Neural cell (in vitro differentiated cells): ENCODE results near the gene KMT5B. TPM values are rescaled to one million over a fixed set of nuclear protein-coding genes. Genes with fewer than 3 reads are reported as not detected.

ENCODE experiments used
- H2AFZ ChIP-seq: fragments of 200-600, 300-800 bp; sonication (generic), shearing (Covaris generic); 2 replicates; pipeline ENCODE4 v1.6.0; 2014; ENCODE audit warnings: low read depth, mild to moderate bottlenecking, antibody characterized with exemption, low read length, moderate library complexity
- H3F3A ChIP-seq: fragments of 200-600 bp; shearing (Covaris generic); 2 replicates; pipeline ENCODE4 v1.6.1; 2016; ENCODE audit warnings: mild to moderate bottlenecking, moderate library complexity, mixed read lengths, antibody characterized with exemption, low read length; ENCODE audit not compliant: insufficient read depth, poor library complexity, severe bottlenecking
- H3K27ac ChIP-seq: fragments of 200-600, 300-800 bp; sonication (generic), shearing (Covaris generic); 2 replicates; pipeline ENCODE4 v1.5.1; 2014; ENCODE audit warnings: mild to moderate bottlenecking, low read length, moderate library complexity
- H3K27me3 ChIP-seq: fragments of 300-800, 200-600 bp; sonication (generic), shearing (Covaris generic); 2 replicates; pipeline ENCODE4 v1.6.0; 2014; ENCODE audit warnings: mild to moderate bottlenecking, low read depth, low read length, moderate library complexity; ENCODE audit not compliant: insufficient read depth
- H3K36me3 ChIP-seq: fragments of 300-800, 200-600 bp; sonication (generic), shearing (Covaris generic); 2 replicates; pipeline ENCODE4 v1.5.1; 2014; ENCODE audit warnings: mild to moderate bottlenecking, antibody characterized with exemption, low read length, moderate library complexity; ENCODE audit not compliant: insufficient read depth
- H3K4me2 ChIP-seq: fragments of 300-800, 200-600 bp; sonication (generic), shearing (Covaris generic); 2 replicates; pipeline ENCODE4 v1.6.0; 2014; ENCODE audit warnings: mild to moderate bottlenecking, low read length
- H3K4me3 ChIP-seq: fragments of 300-800, 200-600 bp; sonication (generic), shearing (Covaris generic); 2 replicates; pipeline ENCODE4 v1.5.1; 2014; ENCODE audit warnings: mild to moderate bottlenecking, low read length, moderate library complexity
- H3K79me2 ChIP-seq: fragments of 200-600 bp; shearing (Covaris generic); replicated peaks from 2 replicates; pipeline ENCODE4 v1.6.0; 2014; ENCODE audit warnings: mild to moderate bottlenecking, low read length, moderate library complexity; ENCODE audit not compliant: insufficient read depth
- H3K9ac ChIP-seq: fragments of 300-800, 200-600 bp; sonication (generic), shearing (Covaris generic); 2 replicates; pipeline ENCODE4 v1.6.1; 2016; ENCODE audit warnings: mild to moderate bottlenecking, low read length, mixed read lengths
- H3K9me2 ChIP-seq: fragments of 200-600 bp; shearing (Covaris generic); 2 replicates; pipeline ENCODE4 v1.6.1; 2016; ENCODE audit warnings: mild to moderate bottlenecking, low read length, mixed read lengths; ENCODE audit not compliant: insufficient read depth
- H3K9me3 ChIP-seq: fragments of 200-600, 300-800 bp; sonication (generic), shearing (Covaris generic); 2 replicates; pipeline ENCODE4 v1.6.1; 2016; ENCODE audit warnings: mild to moderate bottlenecking, mixed run types, low read length, moderate library complexity, mixed read lengths
- H4K20me1 ChIP-seq: fragments of 200-600 bp; shearing (Covaris generic); 2 replicates; pipeline ENCODE4 v1.6.1; 2016; ENCODE audit warnings: mild to moderate bottlenecking, mixed run types; ENCODE audit not compliant: insufficient read depth
- EP300 ChIP-seq: fragments of 450-650 bp; conservative IDR thresholded peaks from 2 replicates; pipeline ENCODE4 v1.6.1; 2014; ENCODE audit warnings: antibody characterized with exemption, mild to moderate bottlenecking, moderate library complexity; ENCODE audit not compliant: poor library complexity, severe bottlenecking
- EZH2 ChIP-seq: fragments of 200-600, 300-800 bp; shearing (Covaris generic), sonication (generic); IDR thresholded peaks from 2 replicates; pipeline ENCODE4 v1.6.1; 2014; ENCODE audit warnings: antibody characterized with exemption, low read length, borderline replicate concordance, mild to moderate bottlenecking; ENCODE audit not compliant: insufficient read depth, poor library complexity, severe bottlenecking
- MXI1 ChIP-seq: fragments of 450-650 bp; conservative IDR thresholded peaks from 2 replicates; pipeline ENCODE4 v1.6.1; 2014; ENCODE audit warnings: antibody characterized with exemption, mild to moderate bottlenecking; ENCODE audit not compliant: poor library complexity, severe bottlenecking
- POLR2AphosphoS5 ChIP-seq: IDR thresholded peaks from 2 replicates; pipeline ENCODE4 v1.6.1; 2012
- RAD21 ChIP-seq: fragments of 450-650 bp; conservative IDR thresholded peaks from 2 replicates; pipeline ENCODE4 v1.6.1; 2014; ENCODE audit warnings: antibody characterized with exemption, mild to moderate bottlenecking, moderate library complexity
- REST ChIP-seq: IDR thresholded peaks from 2 replicates; pipeline ENCODE4 v1.6.1; 2012; ENCODE audit warnings: borderline replicate concordance
- SMC3 ChIP-seq: fragments of 450-650 bp; conservative IDR thresholded peaks from 2 replicates; pipeline ENCODE4 v1.6.1; 2014; ENCODE audit warnings: antibody characterized with exemption, mild to moderate bottlenecking, moderate library complexity; ENCODE audit not compliant: poor library complexity
- TAF1 ChIP-seq: IDR thresholded peaks from 2 replicates; pipeline ENCODE4 v1.6.1; 2012; ENCODE audit warnings: low read depth
- polyA plus RNA-seq: library from polyadenylated mRNA; depleted of rRNA; stranded (reverse); fragments of >200 nt; gene quantifications from 2 replicates; pipeline ENCODE4 v1.2.3, GENCODE V29; 2014
- TF ChIP-seq, protein P1 (sequence below): fragments of 450-650 bp; IDR thresholded peaks from 2 replicates; pipeline ENCODE4 v1.5.1; 2014; ENCODE audit warnings: antibody characterized with exemption, mild to moderate bottlenecking, moderate library complexity; ENCODE audit not compliant: poor library complexity, severe bottlenecking

Gene KMT5B
- polyA plus RNA-seq, 1 donor from 2014 or later, result 107 TPM

GRCh38 chr11:68133761-68134160 lies 79.3 kb downstream of the KMT5B start:
- H3K79me2 ChIP-seq, result no peaks in the 10 kb centered on the region
- no peak overlapping the region for H2AFZ ChIP-seq
- H4K20me1 ChIP-seq, result no peaks in the 10 kb centered on the region
- no peak overlapping the region for H3K4me2 ChIP-seq
- H3K4me3 ChIP-seq, result no peak overlapping the region
- TF ChIP-seq RAD21 (no peak), TAF1 (no peak), REST (no peak), MXI1 (no peak), SMC3 (no peak), EP300 (no peak), EZH2 (no peak), POLR2AphosphoS5 (no peak)
- TF ChIP-seq, protein P1, sequence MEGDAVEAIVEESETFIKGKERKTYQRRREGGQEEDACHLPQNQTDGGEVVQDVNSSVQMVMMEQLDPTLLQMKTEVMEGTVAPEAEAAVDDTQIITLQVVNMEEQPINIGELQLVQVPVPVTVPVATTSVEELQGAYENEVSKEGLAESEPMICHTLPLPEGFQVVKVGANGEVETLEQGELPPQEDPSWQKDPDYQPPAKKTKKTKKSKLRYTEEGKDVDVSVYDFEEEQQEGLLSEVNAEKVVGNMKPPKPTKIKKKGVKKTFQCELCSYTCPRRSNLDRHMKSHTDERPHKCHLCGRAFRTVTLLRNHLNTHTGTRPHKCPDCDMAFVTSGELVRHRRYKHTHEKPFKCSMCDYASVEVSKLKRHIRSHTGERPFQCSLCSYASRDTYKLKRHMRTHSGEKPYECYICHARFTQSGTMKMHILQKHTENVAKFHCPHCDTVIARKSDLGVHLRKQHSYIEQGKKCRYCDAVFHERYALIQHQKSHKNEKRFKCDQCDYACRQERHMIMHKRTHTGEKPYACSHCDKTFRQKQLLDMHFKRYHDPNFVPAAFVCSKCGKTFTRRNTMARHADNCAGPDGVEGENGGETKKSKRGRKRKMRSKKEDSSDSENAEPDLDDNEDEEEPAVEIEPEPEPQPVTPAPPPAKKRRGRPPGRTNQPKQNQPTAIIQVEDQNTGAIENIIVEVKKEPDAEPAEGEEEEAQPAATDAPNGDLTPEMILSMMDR, result no peak
- no peak overlapping the region for H3K9ac ChIP-seq
- H3K9me2 ChIP-seq, result no peaks in the 10 kb centered on the region
- H3K27ac ChIP-seq, result no peak overlapping the region
- H3K9me3 ChIP-seq, result no peaks in the 10 kb centered on the region
- H3K36me3 ChIP-seq, result no peaks in the 10 kb centered on the region
- no peaks in the 10 kb centered on the region for H3F3A ChIP-seq
- H3K27me3 ChIP-seq, result no peaks in the 10 kb centered on the region

GRCh38 chr11:68130121-68130520 lies 83.0 kb downstream of the KMT5B start:
- H3K27ac ChIP-seq, result no peak overlapping the region
- no peaks in the 10 kb centered on the region for H3K36me3 ChIP-seq
- H3K9me3 ChIP-seq, result no peaks in the 10 kb centered on the region

More at GRCh38 chr11:68130121-68130520, 83.0 kb downstream of the KMT5B start:
- Histone ChIP-seq H3K4me3 (no peak overlapping the region), H3K79me2 (no peaks in the 10 kb centered on the region), H2AFZ (no peak overlapping the region), H3K9ac (no peak overlapping the region), H3K9me2 (no peaks in the 10 kb centered on the region), H3K27me3 (no peaks in the 10 kb centered on the region), H3F3A (no peaks in the 10 kb centered on the region), H3K4me2 (no peak overlapping the region), H4K20me1 (no peaks in the 10 kb centered on the region)
- TF ChIP-seq REST, result no peak
- TF ChIP-seq TAF1, result no peak
- TF ChIP-seq MXI1, result no peak
- TF ChIP-seq, protein P1, result no peak
- TF ChIP-seq RAD21, result no peak
